GM19324 (cell line): Measurements from ENCODE around the gene CHAD.

ENCODE experiments used
- ATAC-seq: cut with Tn5 transposase; IDR thresholded peaks from one replicate; pipeline ENCODE4 v1.9.1; 2021; ENCODE audit warnings: mild to moderate bottlenecking, moderate library complexity; ENCODE audit not compliant: unreplicated experiment, low FRiP score

CHAD gene

GRCh38 chr17:50460831-50461526, 7.7 kb downstream of the CHAD start:
- ATAC-seq: no peak

GRCh38 chr17:50459756-50460155, 8.9 kb downstream of the CHAD start:
- ATAC-seq: no peak

DNA sequence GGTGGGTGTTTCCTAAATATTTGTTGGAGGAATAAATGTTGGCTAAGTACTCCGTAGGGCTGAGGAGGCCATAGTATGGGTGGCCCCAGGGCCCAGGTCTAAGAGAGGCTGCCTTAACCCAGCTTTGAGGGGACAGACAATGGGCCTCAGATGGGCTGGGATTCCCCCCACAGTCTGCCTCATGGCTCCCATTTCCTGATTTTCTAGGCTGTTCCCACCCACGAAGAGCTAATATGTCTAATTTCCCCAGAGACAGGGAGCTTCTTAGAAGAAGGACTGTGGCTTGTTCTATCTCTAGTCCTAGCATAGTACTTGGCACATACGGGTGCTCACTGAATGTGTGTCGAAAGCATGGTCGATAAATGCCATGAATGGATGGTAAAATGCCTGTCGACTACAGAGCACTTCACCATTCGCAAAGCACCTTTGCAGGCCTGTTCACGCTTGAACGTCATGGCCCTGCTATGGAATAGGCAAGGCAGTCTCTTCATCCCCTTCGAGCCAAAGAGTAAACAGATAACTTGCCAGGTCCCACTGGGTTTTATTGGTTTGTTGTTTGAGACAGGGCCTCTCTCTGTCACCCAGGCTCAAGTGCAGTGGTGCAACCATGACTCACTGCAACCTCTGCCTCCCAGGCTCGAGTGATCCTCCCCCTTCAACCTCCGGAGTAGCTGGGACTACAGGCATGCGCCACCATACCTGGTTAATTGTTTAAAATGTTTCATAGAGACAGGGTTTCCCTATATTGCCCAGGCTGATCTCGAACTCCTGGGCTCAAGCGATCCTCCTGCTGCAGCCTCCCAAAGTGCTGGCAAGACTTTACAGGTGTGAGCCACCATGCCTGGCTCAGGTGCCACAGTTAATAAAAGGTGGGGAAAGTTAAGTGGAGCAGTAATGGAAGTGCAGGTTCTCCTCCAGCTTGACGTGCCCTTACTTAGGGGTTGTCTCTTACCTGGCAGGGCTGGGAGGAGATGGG, 9.7 kb downstream of the CHAD start:
- ATAC-seq: no peak

GRCh38 chr17:50458270-50458669, 10.4 kb downstream of the CHAD start:
- ATAC-seq: no peak

DNA sequence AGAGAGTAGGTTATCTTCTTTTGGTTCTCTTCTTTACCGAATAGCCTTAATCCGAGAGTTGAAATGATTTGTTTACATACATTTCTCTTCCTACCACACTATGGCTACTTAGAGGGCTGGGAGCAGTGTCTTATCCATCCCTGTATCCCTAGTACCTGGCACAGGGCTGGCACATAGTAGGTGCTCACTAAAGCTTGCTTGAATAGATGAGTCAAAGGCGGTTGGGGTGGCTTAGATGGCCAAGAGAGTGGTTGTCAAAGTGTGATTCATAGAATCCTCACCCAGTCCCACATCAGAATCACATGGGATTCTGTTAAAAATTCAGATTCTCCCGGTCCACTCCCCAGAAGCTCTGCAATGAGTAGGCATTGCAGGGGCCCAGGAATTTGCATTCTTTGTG, 11.1 kb downstream of the CHAD start:
- ATAC-seq: no peak

DNA sequence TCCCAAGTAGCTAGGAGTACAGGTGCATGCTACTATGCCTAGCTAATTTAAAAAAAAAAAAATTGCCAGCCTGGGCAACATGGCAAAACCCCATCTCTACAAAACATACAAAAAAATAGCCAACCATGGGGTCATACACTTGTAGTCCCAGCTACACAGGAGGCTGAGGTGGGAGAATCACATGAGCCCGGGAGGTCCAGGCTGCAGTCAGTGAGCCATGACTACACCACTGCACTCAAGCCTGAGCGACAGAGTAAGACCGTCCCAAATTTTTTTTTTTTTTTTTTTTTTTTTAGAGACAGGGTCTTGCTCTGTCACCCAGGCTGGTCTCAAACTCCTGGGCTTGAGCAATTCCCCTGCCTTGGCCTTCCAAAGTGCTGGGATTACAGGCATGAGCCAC, 14.8 kb downstream of the CHAD start:
- ATAC-seq: no peak

- ATAC-seq: no peak
Measured at GRCh38 chr17:50452630-50453300, 15.9 kb downstream of the CHAD start.

- ATAC-seq: no peak
Measured at GRCh38 chr17:50451943-50452629, 16.6 kb downstream of the CHAD start.

- ATAC-seq: no peak
Measured at GRCh38 chr17:50448643-50449042, 20.0 kb downstream of the CHAD start.

GRCh38 chr17:50447870-50448595, 20.6 kb downstream of the CHAD start:
- no peak for ATAC-seq

- ATAC-seq: no peak
Measured at GRCh38 chr17:50445730-50446325, 22.9 kb downstream of the CHAD start.

GRCh38 chr17:50444841-50445715, 23.6 kb downstream of the CHAD start:
- ATAC-seq: no peak

DNA sequence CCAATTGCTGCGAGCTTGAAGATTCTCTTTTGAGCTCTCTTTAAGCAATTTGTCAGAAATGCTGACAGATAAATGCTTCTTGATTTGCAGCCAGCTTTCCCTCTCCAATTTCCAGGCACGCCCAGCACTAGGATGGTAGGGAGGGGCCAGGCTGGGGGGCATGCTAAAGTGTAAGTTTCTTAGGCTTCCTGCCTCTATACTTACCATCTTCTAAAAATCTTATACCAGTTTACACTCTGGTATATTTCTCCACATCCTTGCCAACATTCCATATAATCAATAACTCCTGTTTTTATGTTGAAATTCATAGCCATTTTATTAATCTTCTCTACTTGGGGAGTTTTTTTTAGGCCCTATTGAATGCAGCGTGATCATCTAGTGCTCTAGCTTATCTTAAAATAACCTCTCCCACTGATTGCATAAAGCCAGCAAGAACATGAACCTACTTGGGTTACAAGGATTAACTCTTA, 25.1 kb downstream of the CHAD start:
- no peak for ATAC-seq

- ATAC-seq: no peak
Measured at GRCh38 chr17:50440838-50441829, 27.5 kb downstream of the CHAD start.

DNA sequence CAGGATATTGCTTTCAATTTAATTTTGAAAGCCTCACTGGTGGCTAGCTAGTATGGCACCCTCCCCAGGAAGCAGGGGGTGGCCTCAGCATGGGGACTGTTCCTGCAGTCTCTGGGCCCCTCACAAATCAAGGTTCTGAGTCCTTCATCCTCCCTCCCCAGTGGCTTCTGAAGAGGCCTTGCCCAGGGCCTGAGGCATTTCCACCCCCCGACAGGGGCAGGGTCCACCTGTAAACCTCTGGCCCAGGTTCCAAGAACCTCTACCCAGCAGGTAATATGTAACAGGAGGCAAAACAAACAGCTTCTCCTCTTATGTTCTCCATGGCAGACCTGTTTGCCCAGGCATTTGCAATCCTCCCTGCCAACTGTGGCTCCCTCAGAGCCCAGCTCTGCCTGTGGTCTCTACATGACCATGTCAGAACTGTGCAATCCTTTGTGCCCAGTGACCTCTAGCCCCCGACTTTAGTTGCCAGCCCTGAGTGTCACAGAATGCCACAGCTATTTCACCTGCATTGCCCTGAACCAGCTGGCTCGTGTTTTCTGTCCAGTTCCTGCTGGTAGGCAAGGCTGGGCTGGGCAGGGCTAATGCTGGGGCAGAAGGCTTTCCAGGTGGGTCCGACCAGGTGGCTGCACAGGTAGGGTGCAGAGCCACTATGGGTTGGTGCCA, 28.4 kb downstream of the CHAD start:
- no peak for ATAC-seq

- no peak for ATAC-seq
Measured at GRCh38 chr17:50439008-50439407, 29.7 kb downstream of the CHAD start.

DNA sequence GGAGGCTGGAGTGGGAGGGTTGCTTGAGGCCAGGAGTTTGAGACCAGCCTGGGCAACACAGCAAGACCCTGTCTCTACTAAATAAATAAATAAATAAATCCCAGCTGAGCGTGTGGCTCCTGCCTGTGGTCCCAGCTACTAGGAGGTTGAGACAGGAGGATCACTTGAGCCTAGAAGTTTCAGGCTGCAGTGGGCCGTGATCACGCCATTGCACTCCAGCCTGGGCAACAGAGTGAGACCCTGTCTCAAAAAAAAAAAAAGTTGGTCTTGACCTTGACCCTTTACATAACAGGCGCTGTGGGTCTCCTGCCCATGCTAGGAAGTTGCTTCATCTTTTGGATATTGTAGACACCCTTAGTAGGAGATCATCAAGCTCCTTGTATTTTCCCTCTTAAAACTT, 31.3 kb downstream of the CHAD start:
- ATAC-seq: no peak
